Measurements from ENCODE around the gene SMARCD2. TPM values are rescaled to one million over a fixed set of nuclear protein-coding genes. Genes with fewer than 3 reads are reported as not detected.

SMARCD2 gene
- total and polyA plus RNA-seq, 2 of the 13 experiments (the other 11 are each of a cell fraction or from before 2014, with no cell fraction given) = 122 to 150 TPM

GRCh38 chr17:63848834-63849689 is 6.6 kb upstream of the SMARCD2 start (continued):
- TF ChIP-seq ZNF687 (CRISPR knock-in tag; IDR thresholded peaks at IDR 0.05) (peak; percentile 75), NR3C1 (CRISPR knock-in tag; IDR thresholded peaks at IDR 0.05) (no peak), ZNF510 (CRISPR knock-in tag; IDR thresholded peaks at IDR 0.05; ENCODE audit: low read depth) (no peak), GLI4 (CRISPR knock-in tag; IDR thresholded peaks at IDR 0.05; ENCODE audit: borderline replicate concordance) (no peak), MAX (IDR thresholded peaks at IDR 0.05) (peak; percentile 39; the same call in 1 of the 2 replicates), FOXC1 (CRISPR knock-in tag; IDR thresholded peaks at IDR 0.05; ENCODE audit: borderline replicate concordance) (no peak), ATF7-NPFF (CRISPR knock-in tag; IDR thresholded peaks at IDR 0.05; ENCODE audit: low read depth) (peak; percentile 49), ZNF10 (CRISPR knock-in tag; IDR thresholded peaks at IDR 0.05; ENCODE audit: borderline replicate concordance, low read depth) (no peak), RFXAP (CRISPR knock-in tag; IDR thresholded peaks at IDR 0.05; ENCODE audit: borderline replicate concordance) (peak; percentile 100), ZBTB4 (CRISPR knock-in tag; IDR thresholded peaks at IDR 0.05; ENCODE audit: borderline replicate concordance) (peak; percentile 65; the same call in 1 of the 2 replicates), ZNF350 (CRISPR knock-in tag; IDR thresholded peaks at IDR 0.05; ENCODE audit: borderline replicate concordance, low read depth) (0 out of 2 replicates have a peak, but pooled peaks have one; percentile 9), USF2 (IDR thresholded peaks at IDR 0.05; ENCODE audit: low read depth, low read length) (peak; percentile 38), USF2 (CRISPR knock-in tag; IDR thresholded peaks at IDR 0.05; ENCODE audit: borderline replicate concordance) (peak; percentile 60; the same call in 1 of the 2 replicates), ZBTB38 (CRISPR knock-in tag; IDR thresholded peaks at IDR 0.05) (peak; percentile 91; the same call in 1 of the 2 replicates), CSRNP1 (CRISPR knock-in tag; IDR thresholded peaks at IDR 0.05) (peak; percentile 48; the same call in 1 of the 2 replicates)
